Parathyroid adenoma (tissue), 2 donors: ENCODE data around the gene ABCF3.

Experiments used
- H2AFZ ChIP-seq: fragments of 300-600 bp; sonication (generic); one replicate; pipeline ENCODE4 v1.7.0; 2017; ENCODE audit warnings: antibody characterized with exemption, mild to moderate bottlenecking
- H3K27ac ChIP-seq: fragments of 300-600 bp; sonication (generic); one replicate; pipeline ENCODE4 v1.7.0; 2017
- H3K27me3 ChIP-seq: fragments of 300-600 bp; sonication (generic); one replicate; pipeline ENCODE4 v1.7.0; 2017; ENCODE audit warnings: low read length; ENCODE audit not compliant: control insufficient read depth, insufficient read depth
- H3K36me3 ChIP-seq: fragments of 300-600 bp; sonication (generic); one replicate; pipeline ENCODE4 v1.7.0; 2017; ENCODE audit warnings: low read length; ENCODE audit not compliant: control insufficient read depth, insufficient read depth
- H3K4me1 ChIP-seq: fragments of 300-600 bp; sonication (generic); one replicate; pipeline ENCODE4 v1.7.0; 2017; ENCODE audit warnings: control low read depth
- H3K4me2 ChIP-seq: fragments of 300-600 bp; sonication (generic); one replicate; pipeline ENCODE4 v1.7.0; 2017; ENCODE audit warnings: low read length
- H3K4me3 ChIP-seq: fragments of 300-600 bp; sonication (generic); one replicate; pipeline ENCODE4 v1.7.0; 2017; ENCODE audit warnings: low read depth, low read length
- H3K79me2 ChIP-seq: fragments of 300-600 bp; sonication (generic); one replicate; pipeline ENCODE4 v1.7.0; 2017; ENCODE audit warnings: control low read depth
- H3K9ac ChIP-seq: fragments of 300-600 bp; sonication (generic); one replicate; pipeline ENCODE4 v1.7.0; 2017; ENCODE audit warnings: mild to moderate bottlenecking
- H3K9me3 ChIP-seq: fragments of 300-600 bp; sonication (generic); one replicate; pipeline ENCODE4 v1.7.0; 2017; ENCODE audit warnings: low read length; ENCODE audit not compliant: control insufficient read depth
- TF ChIP-seq, protein P1 (sequence below): fragments of 300-600 bp; sonication (generic); IDR thresholded peaks from one replicate; pipeline ENCODE4 v1.7.0; 2017; ENCODE audit warnings: antibody characterized with exemption, mild to moderate bottlenecking
- donor health status: primary hyperparathyroidism.

ABCF3 gene

DNA sequence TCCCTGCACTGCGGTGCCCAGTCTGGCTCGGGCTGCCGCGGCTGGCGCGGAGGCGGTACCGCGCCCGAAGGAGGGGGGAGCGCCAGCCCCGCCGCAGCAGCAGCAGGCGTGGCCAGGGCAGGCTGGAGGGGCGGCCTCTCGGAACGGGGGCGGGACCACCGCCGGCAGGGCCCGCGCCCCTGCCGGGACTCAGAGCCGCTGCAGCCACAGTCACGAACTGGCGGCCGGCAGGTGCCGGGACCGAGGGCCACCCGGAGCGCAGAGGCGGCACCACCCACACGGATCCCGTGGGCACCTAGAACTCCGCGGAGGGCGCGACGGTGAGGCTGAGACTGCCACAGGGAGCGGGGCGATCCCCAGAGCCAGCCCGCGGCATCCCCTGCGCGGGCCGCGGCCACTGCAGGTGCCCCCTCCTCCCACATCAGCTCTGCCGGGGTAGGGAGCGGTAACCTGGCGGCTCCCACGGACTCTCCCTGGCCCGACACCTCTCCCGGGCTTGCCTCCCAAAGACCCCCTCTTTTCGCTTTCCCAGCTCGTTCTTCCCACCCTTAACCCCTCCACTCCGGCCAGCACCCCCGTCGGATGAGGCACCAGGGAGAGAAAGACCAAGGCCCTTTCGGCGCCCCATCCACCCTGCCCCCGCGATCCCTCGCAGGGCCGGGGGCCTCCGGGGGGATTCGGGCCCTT is 43.5 kb downstream of the ABCF3 start, which contains the start of gene VWA5B2:
TSS of gene VWA5B2 (plus strand) at position 192 of the 687 bp plus-strand sequence. CDS start 944 bp downstream, outside the sequence.
- H2AFZ ChIP-seq = peak within 1 kb of the TSS; percentile 75
- H3K4me3 ChIP-seq = peak within 1 kb of the TSS; percentile 63
- H3K4me2 ChIP-seq = peak within 1 kb of the TSS; percentile 83
- TF ChIP-seq, protein P1, sequence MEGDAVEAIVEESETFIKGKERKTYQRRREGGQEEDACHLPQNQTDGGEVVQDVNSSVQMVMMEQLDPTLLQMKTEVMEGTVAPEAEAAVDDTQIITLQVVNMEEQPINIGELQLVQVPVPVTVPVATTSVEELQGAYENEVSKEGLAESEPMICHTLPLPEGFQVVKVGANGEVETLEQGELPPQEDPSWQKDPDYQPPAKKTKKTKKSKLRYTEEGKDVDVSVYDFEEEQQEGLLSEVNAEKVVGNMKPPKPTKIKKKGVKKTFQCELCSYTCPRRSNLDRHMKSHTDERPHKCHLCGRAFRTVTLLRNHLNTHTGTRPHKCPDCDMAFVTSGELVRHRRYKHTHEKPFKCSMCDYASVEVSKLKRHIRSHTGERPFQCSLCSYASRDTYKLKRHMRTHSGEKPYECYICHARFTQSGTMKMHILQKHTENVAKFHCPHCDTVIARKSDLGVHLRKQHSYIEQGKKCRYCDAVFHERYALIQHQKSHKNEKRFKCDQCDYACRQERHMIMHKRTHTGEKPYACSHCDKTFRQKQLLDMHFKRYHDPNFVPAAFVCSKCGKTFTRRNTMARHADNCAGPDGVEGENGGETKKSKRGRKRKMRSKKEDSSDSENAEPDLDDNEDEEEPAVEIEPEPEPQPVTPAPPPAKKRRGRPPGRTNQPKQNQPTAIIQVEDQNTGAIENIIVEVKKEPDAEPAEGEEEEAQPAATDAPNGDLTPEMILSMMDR = peak; percentile 45
- no peaks in the 10 kb centered on the region for H3K27me3 ChIP-seq
- no peaks in the 10 kb centered on the region for H3K79me2 ChIP-seq
- peak within 1 kb of the TSS; percentile 6 for H3K27ac ChIP-seq
- no peaks in the 10 kb centered on the region for H3K9me3 ChIP-seq
- H3K4me1 ChIP-seq = peaks cover 5% of the 10 kb centered on the region
- no peak within 1 kb of the TSS for H3K9ac ChIP-seq
- no peaks in the 10 kb centered on the region for H3K36me3 ChIP-seq

- Histone ChIP-seq H3K4me3 (peak overlapping the region; percentile 63), H2AFZ (peak overlapping the region; percentile 75), H3K4me1 (peaks cover 7% of the 10 kb centered on the region), H3K79me2 (no peaks in the 10 kb centered on the region), H3K4me2 (peak overlapping the region; percentile 83), H3K27me3 (no peaks in the 10 kb centered on the region), H3K36me3 (no peaks in the 10 kb centered on the region), H3K9me3 (no peaks in the 10 kb centered on the region), H3K9ac (no peak overlapping the region), H3K27ac (no peak overlapping the region)
- TF ChIP-seq, protein P1 = no peak
Measured at GRCh38 chr3:184230081-184230602, 44.1 kb downstream of the ABCF3 start.

- Histone ChIP-seq H3K36me3 (no peaks in the 10 kb centered on the region), H3K4me2 (peak overlapping the region; percentile 83), H3K9ac (no peak overlapping the region), H2AFZ (peak overlapping the region; percentile 75), H3K27ac (peak overlapping the region; percentile 45), H3K79me2 (no peaks in the 10 kb centered on the region), H3K27me3 (no peaks in the 10 kb centered on the region), H3K4me1 (peaks cover 7% of the 10 kb centered on the region), H3K9me3 (no peaks in the 10 kb centered on the region), H3K4me3 (peak overlapping the region; percentile 63)
- TF ChIP-seq, protein P1 = no peak
Measured at GRCh38 chr3:184230603-184231528, 44.9 kb downstream of the ABCF3 start.

DNA sequence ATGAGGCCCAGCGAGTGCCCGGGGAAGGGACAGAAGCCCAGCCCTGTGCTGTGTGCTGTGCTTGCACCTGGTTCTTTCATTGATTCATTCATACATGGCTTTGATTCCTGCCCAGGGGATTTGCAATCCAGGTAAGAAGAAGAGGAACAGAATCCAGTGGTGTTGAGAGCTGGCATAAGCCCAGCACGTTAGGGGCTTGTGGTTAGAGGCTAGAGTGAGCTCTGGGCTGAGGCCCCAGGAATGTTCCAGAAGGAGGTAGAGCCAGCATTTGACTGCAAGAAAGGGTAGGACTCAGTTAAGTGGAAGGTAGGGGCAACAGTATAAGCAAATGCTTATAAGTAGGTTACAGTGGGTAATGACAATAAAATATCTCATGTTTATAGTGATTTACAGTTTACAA is 45.7 kb downstream of the ABCF3 start:
- TF ChIP-seq, protein P1 = no peak
- no peak overlapping the region for H3K4me3 ChIP-seq
- H3K27me3 ChIP-seq = no peaks in the 10 kb centered on the region
- H3K9me3 ChIP-seq = no peaks in the 10 kb centered on the region
- H3K4me1 ChIP-seq = peaks cover 7% of the 10 kb centered on the region
- H3K36me3 ChIP-seq = no peaks in the 10 kb centered on the region
- H3K4me2 ChIP-seq = no peak overlapping the region
- no peak overlapping the region for H2AFZ ChIP-seq
- H3K79me2 ChIP-seq = no peaks in the 10 kb centered on the region
- H3K9ac ChIP-seq = no peak overlapping the region
- H3K27ac ChIP-seq = no peak overlapping the region
